Suppressor macrophage treated with lipopolysaccharide for 4 hours (primary cell): ENCODE measurements around the gene ZNF800.
"Not testable (repeated sequence)": the region's sequence is repeated elsewhere in the genome, so short reads cannot be mapped to it uniquely, and the experiment has no call there.

Source experiments
- DNase-seq: peaks from one replicate; pipeline ENCODE4 v3.0.0-alpha.2; 2020

ZNF800 gene, protein sequence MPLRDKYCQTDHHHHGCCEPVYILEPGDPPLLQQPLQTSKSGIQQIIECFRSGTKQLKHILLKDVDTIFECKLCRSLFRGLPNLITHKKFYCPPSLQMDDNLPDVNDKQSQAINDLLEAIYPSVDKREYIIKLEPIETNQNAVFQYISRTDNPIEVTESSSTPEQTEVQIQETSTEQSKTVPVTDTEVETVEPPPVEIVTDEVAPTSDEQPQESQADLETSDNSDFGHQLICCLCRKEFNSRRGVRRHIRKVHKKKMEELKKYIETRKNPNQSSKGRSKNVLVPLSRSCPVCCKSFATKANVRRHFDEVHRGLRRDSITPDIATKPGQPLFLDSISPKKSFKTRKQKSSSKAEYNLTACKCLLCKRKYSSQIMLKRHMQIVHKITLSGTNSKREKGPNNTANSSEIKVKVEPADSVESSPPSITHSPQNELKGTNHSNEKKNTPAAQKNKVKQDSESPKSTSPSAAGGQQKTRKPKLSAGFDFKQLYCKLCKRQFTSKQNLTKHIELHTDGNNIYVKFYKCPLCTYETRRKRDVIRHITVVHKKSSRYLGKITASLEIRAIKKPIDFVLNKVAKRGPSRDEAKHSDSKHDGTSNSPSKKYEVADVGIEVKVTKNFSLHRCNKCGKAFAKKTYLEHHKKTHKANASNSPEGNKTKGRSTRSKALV

DNA sequence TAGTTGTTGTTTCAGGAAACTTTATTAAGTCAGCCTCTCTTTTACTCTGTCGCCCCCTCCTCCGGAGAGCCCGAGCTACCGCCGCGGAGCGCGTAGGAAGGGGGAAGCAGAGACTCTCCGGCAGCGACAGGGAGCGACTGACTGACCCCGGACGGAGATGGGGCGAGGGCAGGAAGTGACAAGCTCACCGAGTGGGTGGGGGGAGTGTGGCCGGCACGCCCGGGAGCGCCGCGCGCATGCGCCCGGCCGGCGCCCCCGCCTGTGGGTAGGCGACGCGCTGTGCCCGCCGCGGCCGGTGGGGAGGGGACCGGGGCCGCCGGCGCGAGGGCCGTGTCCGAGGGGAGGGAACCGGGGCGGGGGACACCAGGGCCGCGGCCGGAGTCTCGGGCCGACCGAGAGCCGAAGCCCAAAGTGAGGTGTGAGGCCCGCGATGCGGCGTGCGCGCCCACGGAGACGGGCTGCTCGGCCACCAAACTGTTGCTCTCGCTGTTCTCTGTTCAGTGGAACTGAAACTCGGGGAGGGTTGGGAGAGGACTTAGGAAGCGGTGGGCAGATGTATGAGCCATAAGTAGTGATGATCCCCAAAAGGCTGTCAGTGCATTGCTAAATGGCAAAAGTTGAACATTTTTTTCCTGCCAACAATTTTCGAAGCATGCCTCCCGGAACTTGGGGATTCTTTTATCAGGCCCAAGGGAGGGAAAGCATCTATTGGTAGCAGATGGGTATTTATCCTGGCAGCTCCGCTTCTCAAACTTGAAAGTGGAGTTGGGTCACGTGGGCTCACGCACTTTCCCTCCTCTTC, at the start of gene ZNF800:
Gene ZNF800 (minus strand): TSS at position 143 of the 802 bp plus-strand sequence. CDS start 1,151 bp downstream, outside the sequence.
- DNase-seq: peak; percentile 96

DNA sequence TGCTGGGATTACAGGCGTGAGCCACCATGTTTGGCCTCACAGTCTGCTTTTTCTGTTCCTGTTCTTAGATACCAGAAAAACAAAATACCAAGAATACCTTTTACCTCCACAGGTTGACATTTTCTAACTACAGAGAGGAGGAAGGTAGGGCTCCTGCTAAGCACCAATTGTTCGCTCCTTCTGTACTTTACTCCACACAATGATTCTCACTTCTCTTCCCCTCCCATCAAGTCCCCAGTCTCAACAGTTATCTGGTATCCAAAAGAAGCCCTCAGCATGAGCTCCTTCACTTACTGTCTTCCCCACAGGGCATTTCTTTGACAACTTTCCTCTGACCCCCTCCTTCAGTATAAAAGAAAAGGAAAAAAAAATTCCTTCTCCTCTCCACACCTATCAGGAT, 47.7 kb upstream of the ZNF800 start:
- no peak for DNase-seq

DNA sequence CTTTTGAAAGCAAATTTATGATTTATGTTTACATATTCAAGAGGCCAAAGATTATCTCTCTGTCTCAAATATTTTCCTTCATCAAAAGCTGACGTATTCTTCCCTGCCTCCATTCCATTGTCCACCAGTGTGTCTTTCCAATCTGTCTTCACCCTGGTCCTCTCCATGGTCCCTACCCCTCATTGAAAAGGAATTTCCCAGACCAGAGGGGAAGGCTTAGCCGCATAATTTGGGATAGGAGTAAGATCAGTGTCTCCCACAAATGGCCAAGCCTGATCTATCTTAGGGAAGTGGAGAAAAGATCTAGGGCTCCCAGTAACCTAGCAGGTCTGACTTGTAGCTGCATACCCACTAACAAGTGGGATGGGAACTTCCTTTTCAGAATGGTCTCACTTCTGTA, 46.3 kb upstream of the ZNF800 start:
- DNase-seq: no peak

DNA sequence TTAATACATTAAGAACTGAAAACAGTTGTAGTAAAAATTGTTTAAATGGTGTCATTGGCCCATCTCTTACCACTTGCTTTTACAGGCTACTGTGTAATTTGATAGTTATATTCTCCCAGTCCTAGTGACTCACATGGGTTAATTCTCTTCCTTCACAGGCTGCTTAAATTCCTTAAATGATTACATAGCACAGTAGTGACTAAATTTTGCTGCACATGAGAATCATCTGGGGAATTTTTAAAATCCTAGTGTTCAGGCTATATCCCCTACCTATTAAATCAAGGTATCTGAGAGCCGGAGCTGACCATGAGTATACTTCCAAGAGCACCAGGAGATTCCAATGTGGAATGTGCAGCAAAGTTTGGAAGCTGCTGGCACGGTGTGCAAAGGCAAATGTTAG, 45.3 kb upstream of the ZNF800 start:
- DNase-seq: no peak

DNA sequence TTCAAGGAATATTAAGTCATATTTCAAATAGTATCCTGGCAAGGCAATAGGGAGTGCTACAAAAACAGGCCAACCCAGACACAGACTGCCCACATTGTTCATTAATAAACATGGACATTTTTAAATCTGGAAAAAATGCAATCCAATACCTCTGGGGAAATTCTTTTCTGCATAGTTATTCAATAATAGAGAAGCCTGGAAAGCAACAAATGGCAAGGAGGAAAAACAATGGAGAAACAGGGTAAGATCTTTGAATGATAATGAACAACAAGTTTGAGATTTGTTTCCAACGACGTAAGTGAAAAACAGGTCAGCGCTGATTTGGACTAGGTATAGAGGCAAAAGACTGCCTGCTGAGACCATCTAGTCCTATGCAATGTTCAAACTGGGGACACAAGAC, 44.7 kb upstream of the ZNF800 start:
- no peak for DNase-seq

DNA sequence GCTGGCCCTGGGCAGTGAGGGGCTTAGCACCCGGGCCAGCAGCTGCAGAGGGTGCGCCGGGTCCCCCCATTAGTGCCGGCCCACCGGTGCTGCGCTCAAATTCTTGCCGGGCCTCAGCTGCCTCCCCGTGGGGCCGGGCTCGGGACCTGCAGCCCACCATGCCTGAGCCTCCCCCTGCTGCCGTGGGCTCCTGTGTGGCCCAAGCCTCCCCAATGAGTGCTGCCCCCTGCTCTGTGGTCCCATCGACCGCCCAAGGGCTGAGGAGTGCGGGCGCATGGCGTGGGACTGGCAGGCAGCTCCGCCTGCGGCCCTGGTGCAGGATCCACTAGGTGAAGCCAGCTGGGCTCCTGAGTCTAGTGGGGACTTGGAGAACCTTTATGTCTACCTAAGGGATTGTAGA, 36.8 kb upstream of the ZNF800 start:
- not testable (repeated sequence) for DNase-seq

DNA sequence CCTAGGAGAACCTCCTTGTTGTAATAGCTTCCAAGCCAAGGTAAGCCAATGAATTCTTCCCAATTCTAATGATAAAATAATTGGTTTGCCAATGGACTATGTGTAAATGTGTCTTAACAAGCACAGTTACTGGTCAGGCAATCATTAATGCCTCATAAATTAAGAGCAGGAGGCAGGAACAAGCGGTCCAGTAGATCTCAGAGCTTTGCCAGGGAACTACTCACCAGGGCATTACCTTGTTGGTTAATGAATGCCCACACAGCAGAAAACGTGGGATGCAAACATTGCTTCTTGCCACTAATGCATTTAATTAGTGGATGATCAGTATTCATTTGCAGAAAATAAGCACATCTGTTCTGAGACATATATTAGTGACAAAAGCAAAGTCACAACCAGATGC, 26.7 kb upstream of the ZNF800 start:
- DNase-seq: no peak

DNA sequence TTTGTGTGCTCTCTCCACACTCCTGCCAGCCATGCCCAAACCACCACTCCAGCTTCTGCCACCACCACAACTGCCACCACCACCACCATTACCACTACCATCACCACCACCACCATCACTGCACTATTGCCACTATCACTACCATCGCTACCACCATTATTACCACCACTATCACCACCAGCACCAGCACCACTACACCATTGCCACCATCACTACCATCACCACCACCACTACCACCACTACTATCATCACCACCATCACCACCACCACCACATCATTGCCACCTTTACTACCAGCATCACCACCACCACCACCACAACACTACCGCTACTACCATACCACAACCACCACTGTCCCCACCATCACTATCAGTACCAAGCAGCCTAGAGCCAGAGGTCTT, 26.0 kb upstream of the ZNF800 start:
- DNase-seq: no peak

DNA sequence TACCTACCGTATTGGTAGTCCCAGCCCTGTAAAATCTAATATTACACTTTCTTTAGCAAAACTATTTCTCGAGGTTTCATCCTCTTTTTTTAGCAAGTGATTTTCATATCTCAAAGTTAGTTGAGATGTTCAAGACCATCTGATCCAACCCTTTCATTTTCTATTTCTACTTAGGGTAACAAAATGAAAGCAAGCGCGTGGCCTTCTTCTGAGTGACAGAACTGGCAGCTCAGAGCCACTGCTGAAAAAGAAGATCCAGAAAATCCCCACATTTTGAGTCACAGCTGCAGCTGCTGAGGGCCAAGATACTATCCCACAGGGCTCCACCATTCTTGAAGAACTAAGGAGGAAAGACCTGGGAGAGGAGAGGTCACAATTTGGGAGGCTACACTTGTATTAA, 24.8 kb upstream of the ZNF800 start:
- DNase-seq: peak; percentile 40

DNA sequence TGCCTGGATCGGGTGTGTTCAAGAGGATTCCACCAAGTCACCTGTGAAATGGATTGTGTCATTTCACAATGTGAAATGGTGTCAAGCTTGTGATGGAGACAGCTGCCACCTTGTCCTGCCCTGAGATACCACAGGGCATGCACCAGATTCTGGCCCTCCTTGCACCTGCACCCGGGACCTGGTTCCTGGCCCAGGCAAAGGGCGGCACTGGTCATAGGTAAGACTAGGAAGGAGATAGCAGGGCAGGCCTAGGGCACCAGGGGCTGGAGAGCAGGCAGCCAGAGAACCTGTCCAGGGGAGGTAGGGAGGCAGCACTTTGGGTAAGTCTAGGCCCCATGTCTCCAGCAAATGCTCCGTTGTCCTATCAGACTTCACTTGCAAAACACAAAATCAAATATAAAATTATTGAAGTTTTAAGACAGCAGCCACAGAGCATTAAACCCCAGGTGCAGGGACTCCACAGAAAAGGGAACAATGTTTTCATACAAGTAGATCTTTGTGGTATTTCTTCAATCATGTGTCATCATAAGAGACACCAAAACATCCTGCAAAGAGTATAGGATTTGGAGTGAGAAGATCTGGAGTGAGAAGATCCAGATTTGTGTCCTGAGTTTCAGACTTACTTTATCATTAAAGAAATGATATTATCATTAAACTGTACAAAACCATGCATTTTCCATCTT, 22.7 kb upstream of the ZNF800 start:
- DNase-seq: no peak

DNA sequence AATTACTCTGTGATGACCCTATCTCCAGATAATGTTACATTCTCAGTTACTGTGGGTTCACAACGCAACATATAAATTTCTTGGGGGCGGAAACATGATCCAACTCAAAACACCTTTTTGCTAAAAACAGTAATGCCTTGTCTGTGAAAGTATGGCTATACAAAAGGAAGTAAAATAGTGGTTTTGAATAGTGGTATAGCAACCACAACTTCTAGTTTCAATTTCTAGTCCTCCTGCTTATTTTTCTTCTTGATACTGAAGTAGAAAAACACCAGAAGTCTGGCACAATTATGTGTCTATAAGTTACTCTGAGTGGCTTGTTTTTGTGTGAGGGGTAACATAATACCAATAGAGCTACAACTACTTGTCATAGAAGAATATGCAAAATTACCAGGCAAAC, 21.5 kb upstream of the ZNF800 start:
- DNase-seq: peak; percentile 43

DNA sequence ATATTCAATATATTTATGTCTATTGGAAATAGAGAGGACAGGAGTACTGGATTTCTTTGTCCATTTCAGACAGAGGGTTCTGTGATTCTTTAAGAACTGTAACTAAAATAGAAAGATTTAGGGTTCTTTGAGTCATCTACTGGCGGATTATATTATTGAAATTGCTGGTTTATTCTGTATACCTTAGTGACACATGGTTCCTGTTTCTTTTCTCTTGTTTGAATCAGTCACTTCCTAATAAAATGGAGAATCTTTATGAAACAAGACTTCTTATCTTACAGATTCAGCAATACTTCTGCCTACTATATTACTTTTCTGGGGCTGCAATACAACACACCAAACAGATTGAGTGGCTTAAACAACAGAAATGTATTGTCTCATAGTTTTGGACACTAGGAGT, 20.8 kb upstream of the ZNF800 start:
- peak; percentile 21 for DNase-seq

DNA sequence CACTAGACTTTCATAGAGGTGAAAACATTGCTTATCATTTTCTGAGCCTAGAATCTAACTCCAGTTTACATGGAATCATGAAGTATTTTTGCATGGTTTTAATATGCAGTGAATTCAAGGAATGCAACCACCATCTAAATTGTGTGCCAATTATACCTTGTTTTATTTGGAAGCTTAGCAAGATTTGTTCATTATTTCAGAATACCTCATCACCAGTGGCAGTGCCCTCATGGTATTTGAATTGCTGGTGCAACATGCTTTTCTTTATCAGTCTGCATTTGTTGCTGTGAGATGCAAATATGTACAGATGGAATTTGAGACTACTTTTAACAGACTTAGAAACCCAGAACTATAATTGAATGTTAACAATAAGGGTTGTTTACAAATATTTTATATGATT, 18.7 kb upstream of the ZNF800 start:
- DNase-seq: no peak

DNA sequence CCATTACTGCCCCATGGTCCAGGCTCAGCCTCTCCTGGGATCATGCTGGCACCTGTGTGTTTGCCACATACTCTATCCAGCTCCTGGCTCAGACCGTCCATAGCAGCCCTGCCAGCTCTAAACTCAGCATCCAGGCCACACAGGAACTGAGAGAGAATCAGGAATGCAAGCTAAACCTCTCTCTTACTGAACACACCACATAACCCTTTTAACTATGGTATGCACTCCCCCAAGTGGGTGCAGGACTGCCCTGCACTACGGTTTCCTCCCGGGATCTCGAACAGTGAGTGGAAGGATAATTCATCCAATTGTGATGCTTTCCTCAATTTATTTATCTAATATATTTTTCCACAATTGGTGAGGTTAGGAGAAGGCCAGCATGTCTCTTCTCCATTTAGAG, 17.1 kb upstream of the ZNF800 start:
- no peak for DNase-seq

DNA sequence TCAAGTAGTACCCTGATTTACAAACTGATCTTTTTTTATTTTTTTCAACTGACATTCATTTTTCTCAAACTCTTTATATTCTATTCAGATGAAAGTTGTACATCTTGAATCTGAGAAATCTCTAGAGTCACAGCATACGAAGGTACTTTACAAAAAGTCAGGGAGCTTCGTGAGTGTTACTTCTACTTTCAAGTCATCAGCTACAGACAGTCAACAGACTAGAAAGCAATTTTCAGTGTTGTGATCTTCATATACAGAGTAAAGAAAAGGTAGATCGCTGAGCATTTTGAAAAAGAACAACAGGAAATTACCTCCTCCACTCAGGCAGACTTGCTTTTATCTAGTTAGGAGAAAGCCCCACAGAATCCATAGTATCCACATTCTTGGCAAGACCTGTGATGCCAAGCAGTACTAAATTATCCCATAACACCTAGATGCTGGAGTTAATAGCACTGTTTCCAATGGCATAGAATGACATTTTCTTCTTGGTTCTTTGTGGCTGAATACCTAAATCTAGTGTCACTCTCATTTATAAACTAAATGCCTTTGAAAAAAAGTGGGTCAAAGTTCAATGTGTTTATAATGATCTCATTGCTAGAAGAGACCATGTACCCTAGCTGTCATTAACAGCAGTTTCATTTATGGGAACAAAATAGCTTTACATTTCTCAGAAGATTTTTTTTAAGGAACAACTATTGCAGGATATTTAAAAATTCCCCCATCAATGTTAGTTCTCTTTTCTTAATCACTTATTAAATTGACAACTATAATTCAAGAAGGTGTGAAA, 12.0 kb upstream of the ZNF800 start:
- no peak for DNase-seq

DNA sequence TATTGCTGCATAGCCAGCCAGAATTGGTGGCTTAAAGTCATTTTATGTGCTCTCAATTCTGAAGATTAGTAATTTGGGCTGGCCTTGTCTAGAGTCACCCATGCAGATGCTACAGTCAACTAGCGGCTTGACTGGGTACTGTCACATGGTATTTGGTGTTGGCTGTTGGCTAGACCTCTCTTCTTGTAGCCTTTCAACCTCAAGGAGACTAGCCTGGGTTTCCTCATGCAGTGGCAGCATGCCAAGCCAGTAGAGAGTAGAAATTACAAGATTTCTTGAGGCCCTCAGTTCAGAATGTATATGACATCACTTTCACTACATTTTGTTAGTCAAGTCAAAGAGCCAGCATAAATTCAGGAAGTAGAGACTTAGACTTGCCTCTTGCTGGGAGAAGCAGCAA, 3.7 kb upstream of the ZNF800 start:
- peak; percentile 93 for DNase-seq

DNA sequence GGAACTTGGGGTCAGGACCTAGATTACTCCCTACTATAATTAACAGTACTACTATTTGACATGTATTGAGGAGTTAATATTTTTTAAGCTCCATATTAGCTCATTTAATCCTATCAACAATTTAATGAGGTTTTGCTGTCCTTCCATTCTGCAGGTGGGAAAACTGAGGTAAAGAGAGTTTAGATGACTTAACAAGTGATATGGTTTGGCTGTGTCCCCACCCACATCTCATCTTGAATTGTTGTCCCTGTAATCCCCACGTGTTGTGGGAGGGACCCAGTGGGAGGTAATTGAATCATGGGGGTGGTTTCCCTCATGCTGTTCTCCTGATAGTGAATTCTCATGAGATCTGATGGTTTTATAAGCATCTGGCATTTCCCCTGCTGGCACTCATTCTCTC, 2.6 kb upstream of the ZNF800 start:
- not testable (repeated sequence) for DNase-seq

DNA sequence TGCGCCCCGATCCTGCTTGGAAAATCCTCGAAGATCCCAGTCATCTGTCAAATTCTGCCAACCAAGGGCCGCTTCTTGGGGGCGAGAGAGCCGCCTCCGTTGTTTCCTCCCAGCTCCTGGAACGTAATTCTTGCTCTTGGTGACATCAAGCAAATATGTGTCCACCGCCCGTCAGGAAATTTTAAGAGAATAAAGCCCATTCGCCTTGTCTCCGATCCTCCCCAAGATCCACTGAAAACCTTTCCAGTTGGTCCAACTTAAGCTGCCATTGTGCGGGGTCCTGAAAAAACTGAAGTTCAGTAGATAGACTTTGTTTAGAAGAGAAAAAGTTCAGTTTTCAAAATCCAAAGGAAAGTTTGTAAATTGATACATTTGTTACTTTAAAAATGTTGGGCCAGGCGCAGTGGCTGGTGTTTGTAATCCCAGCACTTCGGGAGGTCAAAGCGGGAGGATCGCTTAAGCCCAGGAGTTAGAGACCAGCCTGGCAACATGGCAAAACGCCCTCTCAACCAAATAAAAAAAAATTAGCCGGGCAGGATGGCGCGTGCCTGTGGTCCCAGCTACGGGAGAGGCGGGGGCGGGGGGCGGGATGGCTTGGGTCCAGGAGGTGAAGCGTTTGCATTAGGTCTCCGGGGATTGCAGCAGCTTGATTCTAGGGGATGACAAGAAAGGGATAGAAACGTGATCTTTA, 1.0 kb upstream of the ZNF800 start:
- peak; percentile 15 for DNase-seq

DNA sequence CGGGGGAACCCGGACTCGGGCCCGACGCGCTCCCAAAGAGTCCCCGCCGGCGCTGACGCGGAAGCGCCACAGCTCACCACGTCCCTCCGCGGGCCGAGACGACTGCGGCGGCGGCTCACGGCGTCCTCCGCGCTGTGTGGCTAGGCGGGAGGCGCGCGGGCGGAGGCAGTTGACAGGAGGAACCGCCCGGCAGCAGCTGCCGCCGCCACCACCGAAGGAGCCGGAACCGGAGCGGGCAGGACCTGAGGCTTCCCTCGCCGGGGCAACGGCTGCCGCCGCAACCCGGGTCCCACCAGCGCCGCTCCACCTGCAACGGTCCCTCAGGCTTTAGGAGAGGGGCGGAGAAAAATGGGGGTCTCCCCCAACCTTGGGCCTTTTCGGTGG, 334 bp downstream of the ZNF800 start:
- DNase-seq: peak; percentile 83

DNA sequence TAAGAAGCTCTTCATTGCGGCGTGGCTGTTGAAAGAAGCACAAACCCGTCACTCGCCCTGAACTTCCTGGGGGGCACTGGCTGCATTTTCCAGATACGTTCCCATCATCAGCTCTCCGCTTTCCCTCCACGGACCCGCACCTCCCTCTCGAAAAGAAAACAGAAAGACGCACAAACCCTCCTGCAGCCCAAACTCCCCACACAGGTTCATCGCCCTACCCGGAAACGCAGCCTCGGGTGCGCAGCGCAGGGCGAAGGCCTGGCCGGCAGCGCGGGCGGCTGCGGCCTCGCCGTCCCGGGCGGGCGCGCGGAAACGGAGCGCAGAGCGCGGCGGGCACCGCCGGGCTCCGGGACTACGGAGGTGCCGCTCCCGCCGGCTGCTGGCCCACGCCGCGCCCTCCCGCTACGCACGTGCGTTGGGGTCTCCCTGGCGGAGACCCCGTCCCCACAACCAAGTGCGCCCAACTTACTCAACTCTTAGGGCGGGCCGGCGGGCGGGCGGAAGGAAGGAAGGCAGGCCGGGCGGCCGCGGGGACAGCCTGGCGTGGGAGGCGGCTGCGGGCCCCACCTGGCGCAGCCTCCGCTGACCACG, 822 bp downstream of the ZNF800 start:
- peak; percentile 58 for DNase-seq
